Liver (tissue), 3 donors: ENCODE data around the gene SURF1.

ENCODE experiments used
- EGR1 ChIP-seq, 2 donors: IDR thresholded peaks; 2 replicates each; pipeline ENCODE4 v1.6.1; 2016 to 2018; ENCODE audit warnings: antibody characterized with exemption in 2 of 2, low read depth in 2 of 2
- GABPA ChIP-seq, 2 donors: IDR thresholded peaks in 1 of 2; conservative IDR thresholded peaks in 1 of 2; 2 replicates each; pipeline ENCODE4 v1.6.1; 2016; ENCODE audit warnings: antibody characterized with exemption in 2 of 2, mild to moderate bottlenecking in 1 of 2, moderate library complexity in 1 of 2
- JUND ChIP-seq, 2 donors: IDR thresholded peaks; 2 replicates each; pipeline ENCODE4 v1.6.1; 2016; ENCODE audit warnings: antibody characterized with exemption in 2 of 2
- MAX ChIP-seq: IDR thresholded peaks from 2 replicates; pipeline ENCODE4 v1.6.1; 2016; ENCODE audit warnings: antibody characterized with exemption
- SP1 ChIP-seq: IDR thresholded peaks from 2 replicates; pipeline ENCODE4 v1.6.1; 2018; ENCODE audit warnings: antibody characterized with exemption, mild to moderate bottlenecking
- TAF1 ChIP-seq: conservative IDR thresholded peaks from 2 replicates; pipeline ENCODE4 v1.6.1; 2016; ENCODE audit warnings: antibody characterized with exemption, mild to moderate bottlenecking
- TF ChIP-seq, protein P1 (sequence below): IDR thresholded peaks from 2 replicates; pipeline ENCODE4 v1.6.1; 2016; ENCODE audit warnings: antibody characterized with exemption, mild to moderate bottlenecking
- TF ChIP-seq, protein P2 (sequence below): fragments of 150-350 bp; IDR thresholded peaks from 2 replicates; pipeline ENCODE4 v1.5.1; 2017; ENCODE audit warnings: improper control_type of control experiment, low read depth, low read length; ENCODE audit not compliant: missing input control
- TF ChIP-seq, protein P3 (sequence below): IDR thresholded peaks from 2 replicates; pipeline ENCODE4 v1.6.1; 2016; ENCODE audit warnings: antibody characterized with exemption
- donor health status: healthy.
- donor health status: healthy.

- TF ChIP-seq, protein P1, sequence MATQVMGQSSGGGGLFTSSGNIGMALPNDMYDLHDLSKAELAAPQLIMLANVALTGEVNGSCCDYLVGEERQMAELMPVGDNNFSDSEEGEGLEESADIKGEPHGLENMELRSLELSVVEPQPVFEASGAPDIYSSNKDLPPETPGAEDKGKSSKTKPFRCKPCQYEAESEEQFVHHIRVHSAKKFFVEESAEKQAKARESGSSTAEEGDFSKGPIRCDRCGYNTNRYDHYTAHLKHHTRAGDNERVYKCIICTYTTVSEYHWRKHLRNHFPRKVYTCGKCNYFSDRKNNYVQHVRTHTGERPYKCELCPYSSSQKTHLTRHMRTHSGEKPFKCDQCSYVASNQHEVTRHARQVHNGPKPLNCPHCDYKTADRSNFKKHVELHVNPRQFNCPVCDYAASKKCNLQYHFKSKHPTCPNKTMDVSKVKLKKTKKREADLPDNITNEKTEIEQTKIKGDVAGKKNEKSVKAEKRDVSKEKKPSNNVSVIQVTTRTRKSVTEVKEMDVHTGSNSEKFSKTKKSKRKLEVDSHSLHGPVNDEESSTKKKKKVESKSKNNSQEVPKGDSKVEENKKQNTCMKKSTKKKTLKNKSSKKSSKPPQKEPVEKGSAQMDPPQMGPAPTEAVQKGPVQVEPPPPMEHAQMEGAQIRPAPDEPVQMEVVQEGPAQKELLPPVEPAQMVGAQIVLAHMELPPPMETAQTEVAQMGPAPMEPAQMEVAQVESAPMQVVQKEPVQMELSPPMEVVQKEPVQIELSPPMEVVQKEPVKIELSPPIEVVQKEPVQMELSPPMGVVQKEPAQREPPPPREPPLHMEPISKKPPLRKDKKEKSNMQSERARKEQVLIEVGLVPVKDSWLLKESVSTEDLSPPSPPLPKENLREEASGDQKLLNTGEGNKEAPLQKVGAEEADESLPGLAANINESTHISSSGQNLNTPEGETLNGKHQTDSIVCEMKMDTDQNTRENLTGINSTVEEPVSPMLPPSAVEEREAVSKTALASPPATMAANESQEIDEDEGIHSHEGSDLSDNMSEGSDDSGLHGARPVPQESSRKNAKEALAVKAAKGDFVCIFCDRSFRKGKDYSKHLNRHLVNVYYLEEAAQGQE, result no peak
- TF ChIP-seq, protein P2, sequence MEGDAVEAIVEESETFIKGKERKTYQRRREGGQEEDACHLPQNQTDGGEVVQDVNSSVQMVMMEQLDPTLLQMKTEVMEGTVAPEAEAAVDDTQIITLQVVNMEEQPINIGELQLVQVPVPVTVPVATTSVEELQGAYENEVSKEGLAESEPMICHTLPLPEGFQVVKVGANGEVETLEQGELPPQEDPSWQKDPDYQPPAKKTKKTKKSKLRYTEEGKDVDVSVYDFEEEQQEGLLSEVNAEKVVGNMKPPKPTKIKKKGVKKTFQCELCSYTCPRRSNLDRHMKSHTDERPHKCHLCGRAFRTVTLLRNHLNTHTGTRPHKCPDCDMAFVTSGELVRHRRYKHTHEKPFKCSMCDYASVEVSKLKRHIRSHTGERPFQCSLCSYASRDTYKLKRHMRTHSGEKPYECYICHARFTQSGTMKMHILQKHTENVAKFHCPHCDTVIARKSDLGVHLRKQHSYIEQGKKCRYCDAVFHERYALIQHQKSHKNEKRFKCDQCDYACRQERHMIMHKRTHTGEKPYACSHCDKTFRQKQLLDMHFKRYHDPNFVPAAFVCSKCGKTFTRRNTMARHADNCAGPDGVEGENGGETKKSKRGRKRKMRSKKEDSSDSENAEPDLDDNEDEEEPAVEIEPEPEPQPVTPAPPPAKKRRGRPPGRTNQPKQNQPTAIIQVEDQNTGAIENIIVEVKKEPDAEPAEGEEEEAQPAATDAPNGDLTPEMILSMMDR, result no peak
- TF ChIP-seq GABPA (IDR thresholded peaks at IDR 0.05 in 1 of 2, conservative IDR thresholded peaks at IDR 0.05 in 1 of 2) (no peak), MAX (no peak), JUND (IDR thresholded peaks at IDR 0.05) (no peak), TAF1 (no peak), EGR1 (IDR thresholded peaks at IDR 0.05; ENCODE audit: low read depth in 2 of 2) (no peak), SP1 (no peak)
- TF ChIP-seq, protein P3, sequence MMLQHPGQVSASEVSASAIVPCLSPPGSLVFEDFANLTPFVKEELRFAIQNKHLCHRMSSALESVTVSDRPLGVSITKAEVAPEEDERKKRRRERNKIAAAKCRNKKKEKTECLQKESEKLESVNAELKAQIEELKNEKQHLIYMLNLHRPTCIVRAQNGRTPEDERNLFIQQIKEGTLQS, result no peak
Measured at GRCh38 chr9:133389025-133389557, 32.8 kb upstream of the SURF1 start.
